GM18498 (cell line): ENCODE measurements around the gene PHLDA1.

Source experiments
- ATAC-seq: cut with Tn5 transposase; IDR thresholded peaks from one replicate; pipeline ENCODE4 v1.9.1; 2021; ENCODE audit warnings: mild to moderate bottlenecking, moderate library complexity; ENCODE audit not compliant: unreplicated experiment

PHLDA1 gene

GRCh38 chr12:76020281-76020680 is 11.3 kb downstream of the PHLDA1 start:
- ATAC-seq: peak; percentile 67

- no peak for ATAC-seq
Observed at GRCh38 chr12:76018672-76019071, 12.9 kb downstream of the PHLDA1 start.

DNA sequence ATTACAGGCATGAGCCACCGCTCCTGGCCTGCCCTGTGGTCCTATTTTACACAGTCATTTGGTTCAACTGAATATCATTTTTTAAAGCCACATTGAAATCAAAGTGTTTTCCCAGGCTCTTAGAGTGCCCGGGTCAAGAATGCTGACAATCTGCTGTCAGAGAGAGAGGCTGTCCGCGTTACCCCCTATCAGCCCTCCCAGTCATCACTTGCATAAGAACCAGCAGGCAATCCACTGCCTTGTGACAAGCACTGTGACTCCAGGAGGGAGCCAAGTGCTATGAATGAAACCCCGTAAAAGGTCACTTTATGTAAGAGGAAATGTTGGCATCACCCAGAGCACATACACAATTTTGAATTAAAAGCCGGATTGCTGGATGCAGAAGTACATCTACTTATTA is 13.5 kb downstream of the PHLDA1 start:
- ATAC-seq: no peak

DNA sequence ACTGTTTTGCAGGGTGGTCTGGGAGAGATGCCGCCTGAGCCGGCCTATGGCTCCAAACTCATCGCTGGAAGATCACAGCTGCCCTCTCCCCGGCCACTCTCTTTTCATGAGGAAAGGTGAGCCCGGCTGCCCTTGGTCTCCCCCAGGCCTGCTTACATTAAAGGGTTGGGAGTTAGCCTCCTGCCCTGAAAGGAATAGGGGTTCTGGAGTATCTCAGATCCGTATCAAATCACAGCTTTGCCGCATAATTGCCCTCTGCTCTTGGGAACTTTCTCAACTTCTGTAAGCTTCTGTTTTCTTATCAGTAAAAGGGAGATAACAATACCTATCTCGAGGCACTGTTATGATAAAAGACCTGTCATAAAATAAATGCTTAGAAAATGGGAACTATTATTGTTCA is 17.6 kb downstream of the PHLDA1 start:
- no peak for ATAC-seq

DNA sequence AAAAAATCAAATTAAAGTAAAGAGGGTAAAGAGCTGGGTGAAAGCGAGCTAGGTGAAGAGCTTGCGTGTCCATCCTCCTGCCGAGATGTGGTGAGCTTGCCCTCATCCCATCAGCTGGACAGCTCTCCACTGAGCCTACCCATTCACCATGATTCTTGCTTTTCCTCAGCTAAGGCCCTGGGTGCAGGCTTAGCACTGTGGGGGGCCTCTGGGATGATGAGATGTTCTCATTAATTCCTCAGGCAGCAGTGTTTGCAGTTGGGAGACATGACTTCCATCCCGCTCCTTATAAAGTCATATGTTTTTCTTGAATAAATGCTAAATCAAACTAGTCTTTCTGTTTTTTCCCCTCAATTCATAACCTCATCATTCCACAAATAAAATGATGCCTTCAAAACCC is 18.0 kb downstream of the PHLDA1 start:
- no peak for ATAC-seq

DNA sequence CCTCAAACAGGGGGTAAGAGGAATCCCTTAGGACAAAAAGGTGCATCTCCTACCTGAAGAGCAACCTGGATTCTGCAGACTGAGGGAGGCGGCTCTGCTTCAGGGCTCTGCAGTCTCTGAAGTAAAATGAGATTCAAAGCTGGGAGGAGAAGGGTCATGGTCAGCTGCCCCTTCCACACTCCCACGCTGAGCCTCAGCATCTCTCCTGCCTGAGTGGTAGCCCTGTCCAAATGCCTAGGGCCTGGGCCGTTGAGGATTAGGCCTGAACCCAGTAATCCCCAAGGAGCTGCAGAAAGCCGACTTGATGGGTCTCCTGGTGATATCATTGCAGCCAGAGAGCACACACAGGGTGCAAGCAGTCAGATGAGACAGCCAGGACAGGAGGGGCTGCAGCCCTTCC is 18.9 kb downstream of the PHLDA1 start:
- no peak for ATAC-seq

DNA sequence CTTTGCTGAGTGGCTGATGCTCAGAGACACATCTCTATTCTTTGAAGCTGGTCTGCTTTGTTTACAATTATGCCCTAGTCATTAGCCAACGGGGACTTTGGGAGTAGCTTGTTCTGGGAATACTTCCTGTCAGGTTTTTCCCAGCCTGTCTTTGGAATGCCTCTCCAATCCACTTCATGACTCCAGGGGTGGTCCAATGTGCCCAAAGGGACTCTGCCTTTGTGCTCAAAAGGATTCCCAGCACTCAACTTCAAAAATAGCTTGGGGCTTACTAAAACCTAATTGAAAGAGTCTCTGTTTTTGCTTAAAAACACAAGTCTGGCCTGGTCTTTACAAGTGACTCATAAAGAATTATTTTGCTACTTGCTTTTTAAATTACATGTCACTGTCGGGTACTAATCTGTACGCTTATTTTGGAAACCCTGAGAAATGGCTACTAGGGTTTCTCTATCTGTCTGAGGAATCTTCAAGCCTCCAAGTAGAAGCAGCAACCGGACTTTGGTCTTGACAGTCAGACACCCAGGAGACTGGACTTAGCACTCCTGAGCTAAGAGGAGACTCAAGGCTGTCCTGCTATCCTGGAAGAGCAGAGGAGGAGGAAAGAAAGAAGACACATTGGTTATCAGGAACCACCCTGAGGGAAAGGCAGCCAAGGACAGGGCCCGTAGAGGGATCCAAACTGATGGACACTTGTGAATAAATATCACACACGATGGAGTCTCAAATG is 20.7 kb downstream of the PHLDA1 start:
- no peak for ATAC-seq

DNA sequence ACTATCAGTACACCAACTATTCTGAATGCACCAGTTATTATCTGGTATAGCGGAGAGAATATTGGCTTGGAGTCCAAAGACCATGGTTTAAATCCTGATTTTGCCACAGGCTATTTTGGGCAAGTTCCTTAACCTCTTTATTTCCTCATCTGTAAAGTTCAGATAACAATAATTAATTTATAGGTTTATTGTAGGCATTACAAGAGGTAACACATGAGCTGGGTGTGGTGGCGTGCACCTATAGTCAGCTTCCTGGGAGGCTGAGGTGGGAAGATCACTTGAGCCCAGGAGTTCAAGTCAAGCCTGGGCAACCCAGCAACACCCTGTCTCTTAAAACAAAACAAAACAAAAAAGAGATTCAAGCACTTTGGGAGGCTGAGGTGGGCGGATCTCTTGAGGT is 23.1 kb downstream of the PHLDA1 start:
- ATAC-seq: no peak

DNA sequence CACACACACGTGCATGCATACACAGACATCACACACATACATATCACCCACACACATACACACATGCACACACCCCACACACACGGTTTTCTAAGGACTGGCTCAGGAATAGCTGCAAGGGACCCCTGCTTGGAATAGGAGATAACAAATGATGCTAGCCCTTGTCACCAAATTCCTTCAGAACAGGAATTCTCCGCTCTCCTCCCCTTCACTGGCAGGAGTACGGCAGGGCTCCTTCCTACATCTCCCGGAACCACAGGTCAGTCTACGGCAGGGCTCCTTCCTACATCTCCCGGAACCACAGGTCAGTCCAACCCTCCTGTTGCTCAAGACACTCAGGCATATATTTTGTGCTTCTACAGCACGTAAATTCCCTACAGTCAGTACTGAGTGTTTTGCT is 23.9 kb downstream of the PHLDA1 start:
- ATAC-seq: no peak

DNA sequence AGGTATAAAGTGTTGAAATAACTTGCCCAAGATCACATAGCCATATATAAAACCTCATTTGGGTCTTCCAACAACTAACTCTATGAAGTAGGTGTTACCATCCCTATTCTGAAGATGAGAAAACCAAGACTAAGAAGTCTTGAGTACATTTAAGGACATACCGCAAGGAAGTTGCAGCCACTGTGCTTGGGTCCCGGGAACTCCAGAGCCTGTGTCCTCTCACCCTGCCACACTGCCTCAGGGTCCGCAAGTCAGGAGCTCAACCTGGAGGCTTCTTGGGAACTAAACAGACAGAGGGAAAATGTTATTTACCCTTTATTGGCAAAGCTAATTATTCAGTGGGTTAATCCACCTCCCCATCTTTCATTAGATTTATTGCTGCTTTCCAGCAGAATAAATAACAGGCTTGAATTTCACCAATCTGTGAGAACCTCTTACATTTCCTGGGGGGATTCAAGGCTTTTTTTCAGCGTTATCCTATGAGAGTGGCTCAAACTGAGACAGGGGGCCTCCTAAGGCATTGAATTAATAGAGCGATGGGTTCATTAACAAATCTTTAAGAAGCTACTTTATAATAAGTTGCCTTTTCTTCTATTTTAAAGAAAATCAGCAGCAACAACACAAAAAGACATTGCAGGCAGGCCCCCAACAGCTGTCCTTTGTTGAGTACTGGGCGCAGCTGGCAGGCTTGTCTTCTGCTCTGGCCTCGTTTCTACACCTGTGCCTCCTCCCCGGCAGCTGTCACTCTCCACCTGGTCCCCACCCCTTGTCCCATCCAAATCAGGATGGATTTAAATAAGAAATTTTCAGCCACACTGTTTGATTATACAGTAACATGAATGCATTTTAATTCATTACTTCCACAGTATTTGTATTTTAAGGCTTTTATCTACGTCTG is 25.3 kb downstream of the PHLDA1 start:
- no peak for ATAC-seq

DNA sequence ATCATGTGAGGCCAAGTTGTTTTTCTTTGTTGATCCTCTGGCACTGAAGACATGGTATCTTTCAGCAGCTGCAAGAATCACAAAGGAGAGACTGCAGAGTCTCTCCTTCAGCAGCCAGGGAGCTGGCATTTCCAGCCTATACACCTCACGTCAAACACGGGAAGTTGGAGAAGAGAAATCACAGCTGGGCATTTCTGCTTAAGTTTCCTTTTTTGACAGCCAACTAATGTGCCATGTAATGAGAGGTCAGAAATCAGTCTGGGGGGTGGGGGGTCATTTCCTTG is 28.3 kb downstream of the PHLDA1 start:
- no peak for ATAC-seq

- no peak for ATAC-seq
Observed at GRCh38 chr12:76002598-76003354, 28.8 kb downstream of the PHLDA1 start.

GRCh38 chr12:75998292-75999063 is 33.1 kb downstream of the PHLDA1 start:
- no peak for ATAC-seq

DNA sequence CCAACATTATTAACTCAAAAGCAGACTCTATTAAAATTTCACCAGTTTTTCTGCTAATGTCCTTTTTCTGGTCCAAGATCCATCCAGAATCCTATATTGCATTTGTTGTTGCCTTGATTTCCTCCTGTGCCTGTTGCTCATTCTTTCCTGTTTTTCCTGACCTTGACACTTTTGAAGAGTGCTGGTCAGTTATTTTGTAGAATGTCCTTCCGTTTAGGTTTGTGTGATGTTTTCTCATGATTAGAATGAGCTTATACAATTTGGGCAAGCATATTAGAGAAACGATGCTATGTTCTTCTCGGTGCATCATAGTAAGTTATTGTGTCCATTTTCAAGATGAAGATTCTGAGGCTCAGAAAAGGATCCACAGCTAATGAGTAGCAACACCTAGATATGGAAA is 33.9 kb downstream of the PHLDA1 start:
- ATAC-seq: no peak

DNA sequence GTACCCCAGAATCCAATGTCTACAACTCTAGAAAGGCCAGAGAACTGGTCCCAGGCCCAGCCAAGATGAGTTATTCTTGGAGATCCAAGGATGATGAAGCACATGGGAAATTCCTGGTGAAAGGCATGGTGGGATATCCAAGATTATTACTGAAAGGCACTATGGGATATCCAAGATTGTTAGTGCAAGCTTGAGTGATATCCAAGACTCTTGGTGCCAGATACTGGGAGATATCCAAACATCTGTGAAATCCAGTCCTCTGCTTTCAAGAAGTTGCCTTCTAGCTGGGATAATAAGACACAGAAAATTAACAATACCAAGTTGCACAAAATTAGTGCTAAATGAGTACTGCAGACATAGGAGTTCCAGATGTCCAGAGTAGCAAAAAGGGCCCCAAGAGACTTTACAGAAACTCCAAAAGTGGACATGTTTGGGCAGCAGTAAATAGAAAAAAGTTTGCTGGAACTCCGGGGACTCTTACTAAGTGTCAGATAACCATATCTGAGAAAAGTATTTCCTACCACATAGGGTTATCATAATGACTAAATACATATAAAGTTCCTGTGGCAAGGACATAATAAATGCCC is 34.6 kb downstream of the PHLDA1 start:
- no peak for ATAC-seq

DNA sequence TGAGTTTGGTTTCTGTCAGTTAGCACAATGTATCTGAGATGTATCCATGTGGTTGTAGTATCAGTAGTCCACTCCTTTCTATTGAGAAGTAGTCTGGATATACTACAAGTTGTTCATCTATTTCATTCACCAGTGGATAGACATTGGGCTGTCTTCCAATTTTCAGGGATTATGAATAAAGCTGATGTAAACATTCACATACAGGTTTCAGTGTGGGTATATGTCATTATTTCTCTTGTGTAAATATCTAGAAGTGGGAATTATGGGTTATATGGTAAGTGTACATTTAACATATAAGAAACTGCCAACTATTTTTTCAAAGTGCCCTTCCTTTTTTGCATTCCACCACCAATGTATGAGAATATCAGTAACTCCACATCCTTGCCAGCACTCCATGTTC is 35.9 kb downstream of the PHLDA1 start:
- no peak for ATAC-seq

DNA sequence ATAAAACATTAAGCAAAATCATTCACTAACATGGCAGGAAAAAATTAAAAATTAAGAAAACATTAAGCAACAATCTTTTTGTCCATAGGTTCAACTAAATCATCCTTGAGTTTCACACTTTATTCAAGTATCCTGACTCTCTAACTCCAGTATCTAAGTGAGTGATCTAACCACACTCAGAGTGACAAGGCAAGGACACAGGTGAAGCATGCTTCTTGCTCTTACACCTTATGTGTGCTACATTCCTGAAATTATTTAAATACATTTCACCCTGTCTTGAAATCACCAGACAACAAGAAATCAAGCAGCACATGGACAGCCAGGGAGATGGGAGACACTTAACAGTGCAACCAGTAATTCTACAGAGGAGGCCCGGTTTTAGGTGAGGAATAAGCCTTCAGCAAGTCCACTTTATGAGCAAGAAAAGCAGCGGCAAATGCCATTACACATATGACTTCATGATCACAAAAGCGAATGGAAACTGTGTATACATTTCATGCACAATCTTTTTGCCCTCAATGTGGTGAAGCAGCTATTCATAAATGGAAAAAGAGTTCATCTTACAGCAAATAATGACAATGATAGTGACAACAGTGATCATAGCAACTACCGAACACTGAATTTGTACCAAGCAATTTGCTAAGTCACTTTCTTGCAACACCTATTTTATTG is 37.4 kb downstream of the PHLDA1 start:
- no peak for ATAC-seq

- no peak for ATAC-seq
Observed at GRCh38 chr12:75991753-75992152, 39.8 kb downstream of the PHLDA1 start.

DNA sequence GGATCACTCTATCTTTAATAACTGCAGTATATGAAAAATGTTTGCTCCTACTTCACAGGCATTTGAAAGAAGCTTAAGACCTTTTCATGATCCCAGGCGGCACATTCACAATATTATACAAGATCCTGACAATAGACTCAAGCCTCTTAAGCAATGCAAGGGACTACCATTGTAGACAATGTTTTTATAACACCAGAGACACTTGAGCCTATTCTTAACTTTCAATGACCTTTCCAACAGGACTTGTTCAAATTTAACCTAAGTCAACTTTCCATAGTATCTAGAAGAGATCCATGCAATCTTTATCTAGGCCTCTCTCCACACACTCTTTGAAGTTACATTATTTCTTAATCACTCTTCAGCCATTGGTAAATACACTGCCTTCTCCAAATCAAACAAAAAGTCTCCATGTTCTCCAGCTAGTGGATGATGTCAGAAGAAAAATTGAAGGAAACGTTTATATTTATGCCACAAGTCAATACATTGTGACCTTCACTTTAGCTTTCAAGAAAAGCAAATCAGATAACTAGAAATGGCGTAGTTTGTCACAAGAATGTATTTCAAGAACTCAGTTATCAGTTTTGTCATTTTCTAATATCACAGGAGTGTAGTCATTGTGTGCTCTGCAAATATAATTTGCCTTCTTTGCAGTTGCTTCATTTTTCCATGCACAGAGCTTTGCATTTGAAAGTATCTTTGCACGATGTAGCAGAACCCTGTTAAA is 41.2 kb downstream of the PHLDA1 start:
- no peak for ATAC-seq
